Coronary artery (tissue), 2 donors: Measurements from ENCODE around the gene PTMS.

Experiments
- DNase-seq: peaks from one replicate; pipeline ENCODE4 v3.0.0-alpha.2; 2017; ENCODE audit warnings: low spot score
- H3K27ac ChIP-seq, 2 donors: fragments of 200-600 bp; sonication (generic); one replicate each; pipeline ENCODE4 v1.5.1; 2016 to 2019
- H3K4me3 ChIP-seq: fragments of 200-600 bp; sonication (generic); 2 replicates; pipeline ENCODE4 v1.5.1; 2016; ENCODE audit warnings: mild to moderate bottlenecking, moderate library complexity
- CTCF ChIP-seq: fragments of 200-600 bp; sonication (generic); IDR thresholded peaks from one replicate; pipeline ENCODE4 v1.5.1; 2019; ENCODE audit warnings: antibody characterized with exemption

Gene PTMS

GRCh38 chr12:6784296-6784695 is 18.1 kb downstream of the PTMS start:
- Histone ChIP-seq H3K27ac (no peak overlapping the region), H3K4me3 (no peak overlapping the region)
- no peak for DNase-seq
- no peak for TF ChIP-seq CTCF

GRCh38 chr12:6784761-6785160 is 18.6 kb downstream of the PTMS start:
- DNase-seq = no peak
- H3K4me3 ChIP-seq = no peak overlapping the region
- H3K27ac ChIP-seq = no peak overlapping the region
- TF ChIP-seq CTCF = no peak

- H3K27ac ChIP-seq = no peak overlapping the region
- no peak for TF ChIP-seq CTCF
- no peak for DNase-seq
Observed at GRCh38 chr12:6786416-6787094, 20.4 kb downstream of the PTMS start.

GRCh38 chr12:6787309-6787708 is 21.1 kb downstream of the PTMS start:
- no peak overlapping the region for H3K4me3 ChIP-seq
- no peak overlapping the region for H3K27ac ChIP-seq
- no peak for TF ChIP-seq CTCF
- no peak for DNase-seq

More at GRCh38 chr12:6786416-6787094, 20.4 kb downstream of the PTMS start:
- no peak overlapping the region for H3K4me3 ChIP-seq

- TF ChIP-seq CTCF = no peak
- no peak for DNase-seq
- H3K27ac ChIP-seq = peak within 1 kb of the TSS in 1 of 2 donors; percentile 78
- H3K4me3 ChIP-seq = peak within 1 kb of the TSS; percentile 49
Observed at GRCh38 chr12:6788972-6789924, 23.1 kb downstream of the PTMS start, which contains the start of gene CD4. Gene CD4 (plus strand): TSS chr12:6789528. CDS start chr12:6800139, 10,611 bp downstream.

- Histone ChIP-seq H3K27ac (peak overlapping the region in 1 of 2 donors; percentile 43), H3K4me3 (peak overlapping the region; percentile 19)
- TF ChIP-seq CTCF = no peak
- no peak for DNase-seq
Observed at GRCh38 chr12:6790496-6791150, 24.5 kb downstream of the PTMS start.
